Measurements from ENCODE around the gene OR9A2.

DNA sequence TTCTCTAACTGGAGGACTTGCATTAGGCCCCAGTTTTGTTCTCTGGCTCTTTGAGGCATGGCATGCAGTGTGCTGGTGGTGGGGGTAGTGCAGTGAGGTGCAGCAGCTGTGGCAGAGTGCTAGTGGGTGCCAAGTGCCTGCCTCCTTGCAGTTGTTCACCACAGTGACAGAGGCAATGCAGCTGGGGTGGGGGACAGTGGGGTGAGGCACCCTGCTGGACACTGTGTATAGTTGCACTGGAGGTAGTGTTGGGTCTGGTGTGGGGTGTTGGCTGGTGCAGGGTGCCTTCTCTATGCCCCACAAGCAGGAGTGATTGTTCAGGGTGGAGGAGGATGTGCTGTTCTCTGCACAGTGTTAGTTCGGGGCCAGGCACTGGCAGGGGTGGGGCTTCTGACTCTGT is 43.1 kb downstream of the OR9A2 start:
- TF ChIP-seq RAD21 (IDR thresholded peaks at IDR 0.05), result no peak
- TF ChIP-seq, protein P1, sequence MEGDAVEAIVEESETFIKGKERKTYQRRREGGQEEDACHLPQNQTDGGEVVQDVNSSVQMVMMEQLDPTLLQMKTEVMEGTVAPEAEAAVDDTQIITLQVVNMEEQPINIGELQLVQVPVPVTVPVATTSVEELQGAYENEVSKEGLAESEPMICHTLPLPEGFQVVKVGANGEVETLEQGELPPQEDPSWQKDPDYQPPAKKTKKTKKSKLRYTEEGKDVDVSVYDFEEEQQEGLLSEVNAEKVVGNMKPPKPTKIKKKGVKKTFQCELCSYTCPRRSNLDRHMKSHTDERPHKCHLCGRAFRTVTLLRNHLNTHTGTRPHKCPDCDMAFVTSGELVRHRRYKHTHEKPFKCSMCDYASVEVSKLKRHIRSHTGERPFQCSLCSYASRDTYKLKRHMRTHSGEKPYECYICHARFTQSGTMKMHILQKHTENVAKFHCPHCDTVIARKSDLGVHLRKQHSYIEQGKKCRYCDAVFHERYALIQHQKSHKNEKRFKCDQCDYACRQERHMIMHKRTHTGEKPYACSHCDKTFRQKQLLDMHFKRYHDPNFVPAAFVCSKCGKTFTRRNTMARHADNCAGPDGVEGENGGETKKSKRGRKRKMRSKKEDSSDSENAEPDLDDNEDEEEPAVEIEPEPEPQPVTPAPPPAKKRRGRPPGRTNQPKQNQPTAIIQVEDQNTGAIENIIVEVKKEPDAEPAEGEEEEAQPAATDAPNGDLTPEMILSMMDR (IDR thresholded peaks at IDR 0.05; ENCODE audit: low read depth, low read length, missing input control), result no peak
- TF ChIP-seq, protein P2, sequence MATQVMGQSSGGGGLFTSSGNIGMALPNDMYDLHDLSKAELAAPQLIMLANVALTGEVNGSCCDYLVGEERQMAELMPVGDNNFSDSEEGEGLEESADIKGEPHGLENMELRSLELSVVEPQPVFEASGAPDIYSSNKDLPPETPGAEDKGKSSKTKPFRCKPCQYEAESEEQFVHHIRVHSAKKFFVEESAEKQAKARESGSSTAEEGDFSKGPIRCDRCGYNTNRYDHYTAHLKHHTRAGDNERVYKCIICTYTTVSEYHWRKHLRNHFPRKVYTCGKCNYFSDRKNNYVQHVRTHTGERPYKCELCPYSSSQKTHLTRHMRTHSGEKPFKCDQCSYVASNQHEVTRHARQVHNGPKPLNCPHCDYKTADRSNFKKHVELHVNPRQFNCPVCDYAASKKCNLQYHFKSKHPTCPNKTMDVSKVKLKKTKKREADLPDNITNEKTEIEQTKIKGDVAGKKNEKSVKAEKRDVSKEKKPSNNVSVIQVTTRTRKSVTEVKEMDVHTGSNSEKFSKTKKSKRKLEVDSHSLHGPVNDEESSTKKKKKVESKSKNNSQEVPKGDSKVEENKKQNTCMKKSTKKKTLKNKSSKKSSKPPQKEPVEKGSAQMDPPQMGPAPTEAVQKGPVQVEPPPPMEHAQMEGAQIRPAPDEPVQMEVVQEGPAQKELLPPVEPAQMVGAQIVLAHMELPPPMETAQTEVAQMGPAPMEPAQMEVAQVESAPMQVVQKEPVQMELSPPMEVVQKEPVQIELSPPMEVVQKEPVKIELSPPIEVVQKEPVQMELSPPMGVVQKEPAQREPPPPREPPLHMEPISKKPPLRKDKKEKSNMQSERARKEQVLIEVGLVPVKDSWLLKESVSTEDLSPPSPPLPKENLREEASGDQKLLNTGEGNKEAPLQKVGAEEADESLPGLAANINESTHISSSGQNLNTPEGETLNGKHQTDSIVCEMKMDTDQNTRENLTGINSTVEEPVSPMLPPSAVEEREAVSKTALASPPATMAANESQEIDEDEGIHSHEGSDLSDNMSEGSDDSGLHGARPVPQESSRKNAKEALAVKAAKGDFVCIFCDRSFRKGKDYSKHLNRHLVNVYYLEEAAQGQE (IDR thresholded peaks at IDR 0.05), result no peak
- TF ChIP-seq TAF1 (conservative IDR thresholded peaks at IDR 0.05), result no peak
- no peak for TF ChIP-seq GABPA (IDR thresholded peaks at IDR 0.05 in 1 of 2, conservative IDR thresholded peaks at IDR 0.05 in 1 of 2)
- TF ChIP-seq JUND (IDR thresholded peaks at IDR 0.05), result no peak
- no peak for TF ChIP-seq EGR1 (IDR thresholded peaks at IDR 0.05; ENCODE audit: low read depth in 2 of 2)
- TF ChIP-seq NR2F2 (IDR thresholded peaks at IDR 0.05), result no peak
- TF ChIP-seq, protein P3, sequence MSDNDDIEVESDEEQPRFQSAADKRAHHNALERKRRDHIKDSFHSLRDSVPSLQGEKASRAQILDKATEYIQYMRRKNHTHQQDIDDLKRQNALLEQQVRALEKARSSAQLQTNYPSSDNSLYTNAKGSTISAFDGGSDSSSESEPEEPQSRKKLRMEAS (IDR thresholded peaks at IDR 0.05), result no peak
- TF ChIP-seq YY1 (IDR thresholded peaks at IDR 0.05), result no peak

Data from liver (tissue), 3 donors.